Thyroid gland (tissue), 4 donors: ENCODE measurements around the gene TLR10.

Experiments
- POLR2A ChIP-seq, 2 donors: fragments of 450-650 bp; IDR thresholded peaks; one replicate each; pipeline ENCODE4 v1.6.1; 2017; ENCODE audit warnings: antibody characterized with exemption in 2 of 2, mild to moderate bottlenecking in 2 of 2, moderate library complexity in 1 of 2
- TF ChIP-seq, protein P1 (sequence below), 6 experiments: fragments of 200-600 bp in 3 of 6; fragments of 450-650 bp in 3 of 6; sonication (generic) in 3 of 6; IDR thresholded peaks; one replicate each; pipeline ENCODE4 v1.5.1; 2016 to 2019; ENCODE audit warnings: antibody characterized with exemption in 6 of 6, mild to moderate bottlenecking in 2 of 6, inconsistent platforms in 1 of 6, moderate library complexity in 1 of 6

DNA sequence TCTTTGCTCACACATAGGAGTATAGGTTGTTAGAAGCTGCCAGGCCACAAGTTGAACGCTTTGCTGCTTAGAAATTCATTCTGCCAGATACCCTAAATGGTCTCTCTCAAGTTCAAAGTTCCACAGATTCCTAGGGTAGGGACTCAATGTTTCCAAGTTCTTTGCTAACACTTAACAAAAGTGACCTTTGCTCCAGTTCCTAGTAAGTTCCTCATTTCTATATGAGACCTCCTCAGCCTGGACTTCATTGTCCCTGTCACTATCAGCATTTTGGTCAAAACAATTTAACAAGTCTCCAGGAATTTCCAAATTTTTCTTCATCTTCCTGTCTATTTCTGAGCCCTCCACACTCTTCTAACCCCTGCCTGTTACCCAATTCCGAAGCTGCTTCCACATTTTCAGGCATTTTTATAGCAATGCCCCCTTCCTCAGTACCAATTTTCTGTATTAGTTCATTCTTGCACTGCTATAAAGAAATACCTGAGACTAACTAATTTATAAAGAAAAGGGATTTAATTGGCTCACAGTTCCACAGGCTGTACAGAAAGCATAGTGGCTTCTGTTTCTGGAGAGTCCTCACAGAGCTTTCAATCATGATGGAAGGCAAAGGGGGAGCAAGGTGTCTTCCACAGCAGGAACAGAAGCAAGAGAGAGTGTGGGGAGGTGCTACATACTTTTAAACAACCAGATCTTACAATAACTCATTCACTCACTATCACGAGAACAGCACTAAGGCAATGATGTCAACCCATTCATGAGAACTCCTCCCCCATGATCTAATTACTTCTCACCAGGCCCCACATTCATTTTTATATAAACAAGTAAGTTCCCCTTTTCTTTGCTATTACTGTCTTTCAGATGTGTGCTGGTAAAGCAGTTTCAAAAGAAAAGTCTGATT lies 33.3 kb upstream of the TLR10 start:
- TF ChIP-seq, protein P1, sequence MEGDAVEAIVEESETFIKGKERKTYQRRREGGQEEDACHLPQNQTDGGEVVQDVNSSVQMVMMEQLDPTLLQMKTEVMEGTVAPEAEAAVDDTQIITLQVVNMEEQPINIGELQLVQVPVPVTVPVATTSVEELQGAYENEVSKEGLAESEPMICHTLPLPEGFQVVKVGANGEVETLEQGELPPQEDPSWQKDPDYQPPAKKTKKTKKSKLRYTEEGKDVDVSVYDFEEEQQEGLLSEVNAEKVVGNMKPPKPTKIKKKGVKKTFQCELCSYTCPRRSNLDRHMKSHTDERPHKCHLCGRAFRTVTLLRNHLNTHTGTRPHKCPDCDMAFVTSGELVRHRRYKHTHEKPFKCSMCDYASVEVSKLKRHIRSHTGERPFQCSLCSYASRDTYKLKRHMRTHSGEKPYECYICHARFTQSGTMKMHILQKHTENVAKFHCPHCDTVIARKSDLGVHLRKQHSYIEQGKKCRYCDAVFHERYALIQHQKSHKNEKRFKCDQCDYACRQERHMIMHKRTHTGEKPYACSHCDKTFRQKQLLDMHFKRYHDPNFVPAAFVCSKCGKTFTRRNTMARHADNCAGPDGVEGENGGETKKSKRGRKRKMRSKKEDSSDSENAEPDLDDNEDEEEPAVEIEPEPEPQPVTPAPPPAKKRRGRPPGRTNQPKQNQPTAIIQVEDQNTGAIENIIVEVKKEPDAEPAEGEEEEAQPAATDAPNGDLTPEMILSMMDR (IDR thresholded peaks at IDR 0.05) = no peak
- no peak for TF ChIP-seq POLR2A (IDR thresholded peaks at IDR 0.05)
